Measurements from ENCODE around the gene RPP25.

Gene RPP25

DNA sequence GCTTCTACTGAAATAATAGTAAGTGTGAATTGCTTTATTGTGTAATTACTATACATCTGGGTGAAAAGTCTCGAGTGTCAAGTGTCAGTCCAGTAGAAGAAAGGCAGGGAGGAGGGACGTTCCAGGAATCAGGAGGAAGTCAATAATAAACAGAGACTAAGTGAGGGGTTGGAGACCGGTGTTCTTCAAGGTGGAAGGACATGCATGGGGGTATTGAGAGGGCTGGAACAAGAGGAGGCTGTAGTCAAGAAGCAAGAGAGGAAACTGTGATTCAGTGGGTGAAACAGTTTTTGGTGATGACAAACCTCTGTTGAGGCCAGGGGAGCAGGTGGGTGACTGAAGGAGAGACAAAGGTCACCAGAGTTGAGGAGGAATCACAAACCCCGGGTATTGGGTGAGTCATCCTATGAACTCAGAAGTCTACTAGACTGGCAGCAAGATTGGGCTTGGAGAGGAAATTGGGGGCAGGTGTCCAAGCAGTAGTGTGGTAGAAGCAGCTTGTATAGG, 27.2 kb upstream of the RPP25 start:
- peaks cover 8% of the 10 kb centered on the region for H3F3A ChIP-seq (ENCODE audit: insufficient read depth, low read length)
- peak; percentile 60 for DNase-seq
- H3K4me3 ChIP-seq (ENCODE audit: low read length), result no peak overlapping the region
- H3K9me3 ChIP-seq (replicated peaks; ENCODE audit: insufficient read depth, low read length), result no peaks in the 10 kb centered on the region
- no peaks in the 10 kb centered on the region for H3K9me2 ChIP-seq (replicated peaks; ENCODE audit: insufficient read depth, low read length)
- H3K36me3 ChIP-seq (replicated peaks; ENCODE audit: insufficient read depth, low read length), result no peaks in the 10 kb centered on the region
- peak overlapping the region; percentile 10; the same call in 1 of the 2 replicates for H3K27ac ChIP-seq (ENCODE audit: low read length)
- H2AFZ ChIP-seq (ENCODE audit: low read length), result 0 out of 2 replicates have a peak overlapping the region, but pooled peaks have one; percentile 27
- H3K9ac ChIP-seq (ENCODE audit: low read length), result no peak overlapping the region
- peak overlapping the region; percentile 32; the same call in 1 of the 2 replicates for H3K4me2 ChIP-seq (ENCODE audit: low read depth, low read length)
- H3K27me3 ChIP-seq (replicated peaks; ENCODE audit: insufficient read depth, low read length), result no peaks in the 10 kb centered on the region
- TF ChIP-seq EZH2 (optimal IDR thresholded peaks at IDR 0.05; ENCODE audit: low read depth, low read length), result no peak
- no peak for TF ChIP-seq EZH2phosphoT487 (IDR thresholded peaks at IDR 0.05; ENCODE audit: low read length)
- no peak for TF ChIP-seq CTCF (IDR thresholded peaks at IDR 0.05; ENCODE audit: low read length)
- H3K79me2 ChIP-seq (ENCODE audit: low read length), result no peaks in the 10 kb centered on the region
- peaks cover 9% of the 10 kb centered on the region for H3K4me1 ChIP-seq (ENCODE audit: low read length)
- no peaks in the 10 kb centered on the region for H4K20me1 ChIP-seq (ENCODE audit: insufficient read depth, low read length)

GRCh38 chr15:74982183-74982582, 25.6 kb upstream of the RPP25 start:
- Histone ChIP-seq H3F3A (ENCODE audit: insufficient read depth, low read length) (peaks cover 8% of the 10 kb centered on the region), H3K9ac (ENCODE audit: low read length) (no peak overlapping the region), H3K27ac (ENCODE audit: low read length) (no peak overlapping the region), H3K36me3 (replicated peaks; ENCODE audit: insufficient read depth, low read length) (no peaks in the 10 kb centered on the region), H3K9me2 (replicated peaks; ENCODE audit: insufficient read depth, low read length) (no peaks in the 10 kb centered on the region), H3K4me3 (ENCODE audit: low read length) (no peak overlapping the region), H3K9me3 (replicated peaks; ENCODE audit: insufficient read depth, low read length) (no peaks in the 10 kb centered on the region), H3K79me2 (ENCODE audit: low read length) (no peaks in the 10 kb centered on the region), H3K27me3 (replicated peaks; ENCODE audit: insufficient read depth, low read length) (no peaks in the 10 kb centered on the region), H3K4me2 (ENCODE audit: low read depth, low read length) (no peak overlapping the region), H3K4me1 (ENCODE audit: low read length) (peaks cover 9% of the 10 kb centered on the region), H2AFZ (ENCODE audit: low read length) (no peak overlapping the region), H4K20me1 (ENCODE audit: insufficient read depth, low read length) (no peaks in the 10 kb centered on the region)
- no peak for TF ChIP-seq CTCF (IDR thresholded peaks at IDR 0.05; ENCODE audit: low read length)
- TF ChIP-seq EZH2phosphoT487 (IDR thresholded peaks at IDR 0.05; ENCODE audit: low read length), result no peak
- no peak for TF ChIP-seq EZH2 (optimal IDR thresholded peaks at IDR 0.05; ENCODE audit: low read depth, low read length)
- no peak for DNase-seq

DNA sequence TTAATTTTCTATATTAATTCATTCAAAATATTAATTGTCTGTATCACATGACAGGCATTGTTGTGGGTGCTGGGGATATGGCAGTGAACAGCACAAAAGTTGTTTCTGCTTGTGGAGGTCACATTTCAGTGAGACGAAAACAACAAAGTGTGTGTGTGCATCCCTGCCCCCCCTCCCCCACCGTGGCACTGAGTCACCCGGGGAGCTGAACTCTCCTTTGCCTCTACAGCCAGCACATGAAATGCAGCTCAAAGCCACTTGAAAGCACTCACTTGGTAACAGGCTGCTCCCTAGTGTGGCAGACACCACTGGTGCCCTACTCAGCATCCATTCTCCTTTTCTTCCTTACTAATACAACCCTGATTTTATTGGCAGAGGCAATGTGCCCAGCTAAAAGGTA, 21.9 kb upstream of the RPP25 start:
- no peaks in the 10 kb centered on the region for H3K9me3 ChIP-seq (replicated peaks; ENCODE audit: insufficient read depth, low read length)
- TF ChIP-seq EZH2 (optimal IDR thresholded peaks at IDR 0.05; ENCODE audit: low read depth, low read length), result no peak
- no peak for TF ChIP-seq CTCF (IDR thresholded peaks at IDR 0.05; ENCODE audit: low read length)
- no peak for TF ChIP-seq EZH2phosphoT487 (IDR thresholded peaks at IDR 0.05; ENCODE audit: low read length)
- H3K4me2 ChIP-seq (ENCODE audit: low read depth, low read length), result no peak overlapping the region
- peaks cover 1% of the 10 kb centered on the region for H3K4me1 ChIP-seq (ENCODE audit: low read length)
- no peak overlapping the region for H3K27ac ChIP-seq (ENCODE audit: low read length)
- peaks cover under 1% of the 10 kb centered on the region for H3F3A ChIP-seq (ENCODE audit: insufficient read depth, low read length)
- no peak overlapping the region for H3K4me3 ChIP-seq (ENCODE audit: low read length)
- H3K9ac ChIP-seq (ENCODE audit: low read length), result no peak overlapping the region
- H3K27me3 ChIP-seq (replicated peaks; ENCODE audit: insufficient read depth, low read length), result no peaks in the 10 kb centered on the region
- H2AFZ ChIP-seq (ENCODE audit: low read length), result no peak overlapping the region
- no peaks in the 10 kb centered on the region for H3K36me3 ChIP-seq (replicated peaks; ENCODE audit: insufficient read depth, low read length)
- H4K20me1 ChIP-seq (ENCODE audit: insufficient read depth, low read length), result no peaks in the 10 kb centered on the region
- H3K79me2 ChIP-seq (ENCODE audit: low read length), result no peaks in the 10 kb centered on the region
- no peaks in the 10 kb centered on the region for H3K9me2 ChIP-seq (replicated peaks; ENCODE audit: insufficient read depth, low read length)
- no peak for DNase-seq

Measured in MM.1S (cell line).